AG20443 (cell line): ENCODE data around the gene ITPKB.
"Not testable (repeated sequence)": the region's sequence is repeated elsewhere in the genome, so short reads cannot be mapped to it uniquely, and the experiment has no call there.

Experiments used
- DNase-seq: peaks from one replicate; pipeline ENCODE4 v3.0.0; 2012; ENCODE audit warnings: low spot score, mixed read lengths

Gene ITPKB

DNA sequence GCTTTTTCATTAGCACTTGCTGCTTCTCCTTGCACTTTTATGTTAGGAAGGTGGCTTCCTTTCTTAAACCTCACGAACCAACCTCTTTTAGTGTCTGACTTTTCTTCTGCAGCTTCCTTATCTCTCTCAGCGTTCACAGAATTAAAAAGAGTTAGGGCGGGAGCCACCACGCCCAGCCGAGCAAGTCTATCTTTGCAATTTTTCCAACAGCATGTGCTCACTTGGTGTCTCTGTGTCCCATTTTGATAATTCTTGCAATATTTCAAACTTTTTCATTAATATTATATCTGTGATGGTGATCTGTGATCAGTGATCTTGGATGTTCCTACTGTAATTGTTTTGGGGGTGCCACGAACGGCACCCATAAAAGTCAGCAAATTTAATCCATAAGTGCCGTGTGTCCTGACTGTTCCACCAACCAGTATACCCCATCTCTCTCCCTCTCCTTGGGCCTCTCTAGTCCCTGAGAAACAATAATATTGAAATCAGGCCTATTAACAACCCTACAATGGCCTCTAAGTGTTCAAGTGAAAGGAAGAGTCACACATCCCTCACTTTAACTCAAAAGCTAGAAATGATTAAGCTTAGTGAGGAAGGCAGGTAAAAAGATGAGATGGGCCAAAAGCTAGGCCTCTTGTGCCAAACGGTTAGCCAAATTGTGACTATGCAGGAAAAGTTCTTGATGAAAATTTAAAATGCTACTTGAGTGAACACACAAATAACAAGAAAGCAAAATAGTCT is 15.9 kb upstream of the ITPKB start:
- no peak for DNase-seq

DNA sequence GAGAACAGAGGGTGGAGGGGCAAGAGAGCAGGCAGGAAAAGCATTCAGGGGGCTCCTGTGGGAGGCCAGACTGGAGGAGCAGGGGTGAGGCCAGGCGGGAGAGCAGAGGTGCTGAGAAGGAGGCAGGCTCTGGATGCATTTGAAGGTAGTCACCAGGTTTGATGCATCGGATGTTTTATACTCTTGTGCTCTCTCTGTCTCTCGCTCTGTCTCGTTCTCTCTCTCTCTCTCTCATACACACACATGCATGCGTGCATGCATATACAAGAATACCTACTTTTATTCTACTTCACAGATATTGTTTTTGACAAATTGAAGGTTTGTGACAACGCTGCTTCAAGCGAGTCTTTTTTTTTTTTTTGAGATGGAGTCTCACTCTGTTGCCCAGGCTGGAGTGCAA is 15.0 kb upstream of the ITPKB start:
- no peak for DNase-seq

DNA sequence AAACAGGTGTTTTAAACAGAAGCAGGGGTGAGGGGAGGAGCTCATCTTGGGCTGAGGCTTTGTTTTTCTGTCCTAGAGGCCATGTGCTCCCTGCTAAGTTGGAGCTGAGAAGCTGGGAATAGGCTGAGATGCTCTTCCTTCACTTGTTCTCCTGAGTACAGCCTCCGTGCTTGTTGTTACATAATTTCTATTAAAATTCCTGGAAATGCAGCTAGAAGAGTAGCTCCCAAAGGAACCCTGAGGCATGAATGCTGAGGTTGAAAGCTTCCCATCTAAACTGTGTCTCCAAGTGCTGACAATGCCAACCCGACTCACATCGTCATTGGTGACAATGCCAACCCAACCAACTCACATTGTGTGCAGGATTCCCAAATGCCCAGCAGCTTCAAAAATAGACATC is 12.6 kb upstream of the ITPKB start:
- no peak for DNase-seq

DNA sequence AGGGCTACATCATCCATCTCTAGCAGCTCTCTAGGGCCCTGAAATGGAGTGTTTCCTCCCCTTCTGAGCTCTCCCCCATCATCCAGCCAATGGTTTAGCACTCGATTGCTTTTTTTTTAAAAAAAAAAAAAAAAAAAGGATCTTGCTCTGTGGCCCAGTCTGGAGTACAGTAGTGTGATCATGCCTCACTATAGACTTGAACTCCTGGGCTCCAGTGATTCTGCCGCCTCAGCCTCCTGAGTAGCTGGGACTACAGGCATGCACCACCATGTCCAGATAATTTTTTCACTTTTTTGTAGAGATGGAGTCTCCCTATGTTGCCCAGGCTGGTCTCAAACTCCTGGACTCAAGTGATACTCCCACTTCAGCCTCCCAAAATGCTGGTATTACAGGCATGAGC is 12.1 kb upstream of the ITPKB start:
- no peak for DNase-seq

DNA sequence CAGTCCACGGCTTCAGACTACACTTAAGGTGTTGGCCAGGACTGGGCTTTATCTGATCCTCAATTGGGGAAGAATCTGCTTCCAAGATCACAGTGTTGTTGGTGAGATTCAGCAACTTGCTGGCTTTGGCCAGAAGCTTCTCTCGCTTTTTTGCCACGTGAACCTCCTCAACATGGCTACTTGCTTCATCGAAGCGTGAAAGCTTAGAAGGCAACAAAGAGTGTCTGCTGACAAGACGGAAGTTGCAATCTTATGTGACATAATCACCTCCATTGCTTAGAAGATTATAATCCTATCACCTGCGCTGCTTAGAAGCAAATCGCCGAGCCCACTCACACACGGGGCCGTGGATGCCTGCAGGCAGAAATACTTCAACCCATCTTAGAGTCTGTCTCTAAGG is 10.4 kb upstream of the ITPKB start:
- no peak for DNase-seq

DNA sequence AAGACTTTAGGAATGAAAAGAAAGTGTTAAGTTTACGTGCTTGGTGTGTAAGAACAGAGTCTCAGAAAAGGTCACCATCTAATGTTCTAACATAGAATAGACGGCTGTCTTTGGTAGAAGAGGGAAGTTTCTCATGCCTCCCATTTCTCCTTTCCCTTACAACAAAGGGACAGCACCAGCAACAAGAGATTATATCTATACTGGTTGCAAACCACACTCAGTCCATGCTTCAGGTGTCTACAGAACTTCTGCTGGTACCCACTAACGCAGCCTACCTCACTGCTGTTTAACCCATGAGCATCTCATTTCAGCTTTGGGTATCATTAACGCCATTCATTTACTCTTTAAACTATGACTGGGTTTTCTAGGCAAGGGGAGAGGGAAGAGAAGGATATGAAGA is 9.2 kb upstream of the ITPKB start:
- DNase-seq = no peak

DNA sequence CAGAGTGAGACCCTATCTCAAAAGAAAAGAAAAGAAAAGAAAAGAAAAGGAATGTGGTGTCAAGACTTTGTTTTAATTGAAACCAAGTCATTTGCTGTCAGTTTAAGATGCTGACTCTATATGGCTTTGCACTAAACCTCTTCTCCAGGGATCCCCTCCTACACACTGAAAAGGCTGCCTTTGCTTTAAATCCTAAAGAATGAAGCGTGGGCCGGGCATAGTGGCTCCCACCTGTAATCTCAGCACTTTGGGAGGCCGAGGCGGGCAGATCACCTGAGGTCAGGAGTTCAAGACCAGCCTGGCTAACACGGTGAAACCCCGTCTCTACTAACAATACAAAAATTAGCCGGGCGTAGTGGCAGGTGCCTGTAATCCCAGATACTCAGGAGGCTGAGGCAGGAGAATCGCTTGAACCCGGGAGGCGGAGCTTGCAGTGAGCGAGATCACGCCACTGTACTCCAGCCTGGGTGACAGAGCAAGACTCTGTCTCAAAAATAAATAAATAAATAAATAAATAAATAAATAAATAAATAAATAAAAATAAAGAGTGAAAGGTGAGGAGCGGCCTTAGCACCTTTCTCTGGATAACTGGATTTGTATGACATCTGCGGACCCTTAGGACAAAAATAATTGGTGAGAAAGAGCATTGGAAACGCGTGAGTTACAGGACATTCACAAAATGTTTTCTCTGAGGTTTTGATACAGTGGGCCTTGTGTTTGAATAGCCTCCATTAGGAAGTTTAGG is 8.6 kb upstream of the ITPKB start:
- not testable (repeated sequence) for DNase-seq

DNA sequence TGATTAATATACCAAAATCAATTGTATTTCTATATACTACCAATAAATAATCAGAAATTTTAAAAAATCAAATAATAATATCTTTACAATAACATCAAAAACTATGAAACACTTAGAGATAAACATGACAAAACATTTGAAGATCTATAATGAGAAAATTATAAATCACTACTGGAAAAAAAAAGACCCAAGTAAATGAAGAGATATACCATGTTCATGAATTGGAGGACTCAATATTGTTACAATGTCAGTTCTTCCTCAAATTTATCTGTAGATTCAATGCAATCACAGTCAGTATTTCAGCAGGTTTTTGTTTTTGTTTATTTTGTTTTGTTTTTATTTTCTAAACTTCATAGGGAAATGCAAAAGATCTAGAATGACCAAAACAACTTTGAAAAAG is 4.2 kb upstream of the ITPKB start:
- no peak for DNase-seq

DNA sequence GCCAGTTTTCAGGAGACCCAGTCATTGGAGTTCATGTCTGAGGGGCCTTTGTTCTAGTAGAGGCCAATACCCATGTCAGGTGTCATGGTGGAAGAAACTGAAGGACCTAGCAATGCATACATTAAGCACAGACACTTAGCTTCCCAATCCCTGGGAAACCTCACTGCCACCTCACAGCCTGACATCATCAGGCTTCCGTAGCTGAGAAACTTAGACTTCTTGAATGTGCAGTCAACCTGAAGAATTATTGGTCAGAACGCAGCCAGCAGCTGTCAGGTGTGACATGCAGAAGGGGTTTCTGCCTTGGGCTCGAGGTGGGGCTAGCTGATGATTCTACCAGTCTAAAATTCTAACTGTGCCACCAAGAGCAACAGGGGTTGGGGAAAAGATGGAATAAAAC is 1.9 kb upstream of the ITPKB start:
- DNase-seq = no peak

DNA sequence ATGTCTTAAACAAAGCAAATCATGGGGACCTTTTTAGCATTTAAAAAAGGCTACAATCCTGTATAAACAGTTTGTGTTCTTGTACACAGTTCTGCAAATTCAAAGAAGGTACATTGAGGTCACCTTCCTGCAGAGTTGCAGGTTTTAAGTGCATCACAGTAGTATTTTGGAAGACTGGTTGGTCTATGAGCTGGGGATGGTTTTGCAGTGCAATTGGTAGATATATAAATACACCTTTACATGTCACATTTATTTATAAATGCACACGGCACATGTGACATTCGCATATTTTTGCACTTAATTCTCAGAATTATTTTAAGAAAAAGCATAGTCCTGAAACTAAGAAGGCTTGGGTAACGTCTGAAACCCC is 599 bp upstream of the ITPKB start:
- DNase-seq = no peak

DNA sequence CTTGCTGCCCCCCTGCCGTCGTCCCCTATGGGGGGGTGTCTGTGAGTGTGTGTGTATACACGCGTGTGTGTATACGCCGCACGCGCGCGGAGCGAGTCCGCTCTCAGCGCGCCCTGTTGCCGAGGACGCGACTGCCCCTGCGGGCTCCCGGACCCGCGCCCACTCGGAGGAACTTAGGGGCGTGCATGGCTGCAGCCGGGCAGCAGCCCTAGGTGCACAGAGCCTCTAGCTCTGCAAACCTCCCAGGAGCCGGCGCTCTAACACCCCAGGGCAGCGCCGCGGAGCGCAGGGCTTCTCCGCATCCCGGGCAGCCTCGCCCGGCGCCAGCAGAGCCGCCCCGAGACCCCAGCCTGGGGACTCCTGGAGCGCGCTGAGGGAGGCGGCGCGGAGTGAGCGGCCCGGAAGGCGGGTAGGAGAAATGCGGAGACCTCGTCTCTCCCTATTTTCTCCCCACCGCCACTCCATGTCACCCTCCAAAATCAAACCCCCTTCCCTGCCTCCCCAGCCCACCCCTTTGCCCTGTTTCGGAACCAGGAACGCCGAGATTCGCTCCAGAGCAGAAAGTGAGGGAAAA is 574 bp downstream of the ITPKB start:
- DNase-seq = peak; percentile 51

DNA sequence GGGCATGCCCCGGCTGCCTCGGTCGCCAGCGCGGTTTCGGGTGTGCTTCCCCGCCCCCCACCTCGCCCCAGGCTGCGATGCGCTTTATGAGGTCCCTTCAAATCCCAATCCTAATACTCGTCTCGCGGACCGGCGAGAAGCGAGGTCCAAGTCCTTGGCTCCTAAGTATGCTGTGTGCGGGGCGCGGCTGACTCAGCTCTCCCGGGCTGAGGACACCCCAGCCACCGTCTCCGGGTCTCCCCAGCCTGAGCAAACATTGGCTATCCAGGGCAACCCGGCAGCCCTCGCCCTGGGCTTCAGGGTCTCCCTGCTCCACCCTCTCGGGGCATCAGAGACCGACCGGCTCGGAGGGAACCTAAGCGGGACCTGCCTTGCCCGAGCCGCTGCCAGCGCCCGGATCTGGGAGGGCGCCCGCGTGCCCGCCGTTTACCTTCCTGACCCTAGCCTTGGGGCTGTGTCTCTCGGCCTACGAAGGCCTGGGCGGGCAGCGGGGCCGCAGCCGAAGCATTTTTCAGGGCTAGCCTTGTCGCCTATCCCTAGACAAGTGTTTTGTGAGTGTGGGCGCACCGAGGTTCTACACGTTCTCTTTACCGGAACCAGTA is 1.2 kb downstream of the ITPKB start:
- peak; percentile 49 for DNase-seq

DNA sequence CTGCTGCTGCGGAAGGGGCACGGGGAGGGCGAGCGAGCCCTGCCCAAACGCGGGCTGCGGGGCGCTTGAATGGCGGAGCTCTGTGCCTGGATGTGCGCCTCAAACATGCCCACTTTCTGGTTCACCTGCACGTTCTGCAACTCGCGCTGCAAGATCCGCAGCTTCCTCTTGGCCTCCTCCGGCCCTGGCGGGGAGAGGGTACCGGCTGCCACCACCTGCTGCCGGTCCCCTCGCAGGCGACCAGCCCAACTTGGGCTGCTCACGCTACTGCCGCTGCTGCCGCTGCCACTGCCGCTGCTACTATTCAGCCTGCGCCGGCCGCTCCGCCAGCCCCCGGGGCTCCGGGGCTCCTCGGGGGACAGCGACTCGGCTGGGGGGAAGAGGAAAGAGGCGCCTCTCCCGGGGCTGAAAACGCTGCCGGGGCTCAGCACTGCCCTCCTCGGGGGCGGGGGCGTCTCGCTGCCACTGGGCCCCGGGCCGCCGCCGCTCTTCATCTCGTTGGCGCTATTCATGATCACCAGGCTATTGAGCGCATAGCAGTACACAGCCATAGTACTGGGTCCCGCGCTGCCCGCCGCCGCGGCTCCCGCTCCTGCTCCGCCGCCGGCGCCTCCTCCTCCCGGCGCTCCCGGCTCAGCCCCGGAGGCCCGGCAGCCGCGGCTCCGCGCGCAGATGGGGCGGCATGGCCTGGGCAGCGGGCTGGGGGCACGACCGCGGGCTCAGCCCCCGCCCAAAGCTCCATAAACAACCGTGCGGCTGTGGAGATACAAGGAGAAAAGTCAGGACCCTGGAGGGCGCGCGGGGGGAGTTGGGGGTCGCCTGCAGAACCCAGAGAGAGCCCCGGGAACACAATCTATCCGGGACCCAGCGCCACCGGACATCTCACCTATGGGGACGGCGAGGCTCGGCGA is 1.9 kb downstream of the ITPKB start:
- peak; percentile 65 for DNase-seq

DNA sequence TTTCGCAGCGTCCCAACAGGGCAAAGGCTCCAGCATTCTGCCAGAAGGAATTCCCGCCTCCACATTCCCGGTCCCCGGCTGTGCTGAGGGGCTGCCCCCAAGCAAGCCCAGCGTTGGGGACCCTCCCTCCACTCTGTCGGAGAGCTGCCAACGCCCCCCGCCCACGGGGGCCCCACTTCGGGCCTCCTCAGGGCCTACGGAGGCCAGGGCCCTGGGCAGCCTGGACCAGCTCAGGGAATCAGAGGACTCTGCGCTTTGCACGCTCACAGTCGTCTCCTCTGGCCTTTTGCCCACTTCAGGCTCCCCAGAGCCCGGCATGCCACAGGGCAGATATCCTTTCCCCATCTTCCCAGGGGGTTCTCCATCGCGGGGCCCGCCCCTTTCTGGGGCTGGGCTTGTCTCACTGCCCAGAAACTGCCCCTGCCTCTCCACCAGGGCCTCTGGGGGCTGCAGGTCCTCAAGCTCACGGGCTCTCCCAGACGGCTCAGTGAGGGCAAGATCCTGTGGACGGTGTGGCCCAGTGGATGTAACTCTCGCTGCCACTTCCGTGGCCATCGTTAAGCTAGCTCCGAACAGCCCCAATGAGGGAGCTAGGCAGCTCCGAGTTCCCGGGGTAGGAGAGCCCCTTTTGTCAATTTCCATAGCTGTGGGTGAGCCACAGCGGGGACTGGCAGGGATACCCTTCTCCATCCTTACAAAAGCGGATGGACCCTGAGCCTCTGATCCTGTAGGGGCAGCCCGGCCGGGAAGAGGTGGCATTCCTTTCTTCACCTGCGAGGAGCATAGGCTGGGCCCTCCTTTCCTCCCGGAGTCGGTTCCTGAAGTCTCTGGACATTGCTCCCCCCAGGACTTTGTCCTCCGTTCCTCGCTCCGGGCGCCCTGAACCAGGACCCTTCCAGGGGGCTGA is 2.8 kb downstream of the ITPKB start:
- DNase-seq = no peak

DNA sequence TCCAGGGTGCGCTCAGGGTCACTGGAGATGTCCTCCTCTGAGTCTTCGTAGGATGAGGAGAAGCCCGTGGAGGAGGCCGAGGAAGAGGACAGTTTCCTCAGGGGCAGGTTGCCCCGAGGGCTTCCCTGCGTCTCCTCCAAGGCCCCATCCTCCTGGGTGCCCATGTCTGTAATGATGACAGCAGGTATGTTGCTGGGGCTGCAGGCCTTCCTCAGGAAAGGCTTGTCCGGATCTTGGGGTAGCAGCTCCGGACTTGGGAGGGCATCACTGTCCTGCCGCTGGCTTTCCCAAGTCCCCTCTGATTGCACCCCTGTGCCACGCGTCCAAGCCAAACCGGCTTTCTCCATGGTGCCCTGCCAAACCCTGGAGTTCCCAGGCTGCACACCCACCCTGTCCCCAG is 3.5 kb downstream of the ITPKB start:
- DNase-seq = no peak

DNA sequence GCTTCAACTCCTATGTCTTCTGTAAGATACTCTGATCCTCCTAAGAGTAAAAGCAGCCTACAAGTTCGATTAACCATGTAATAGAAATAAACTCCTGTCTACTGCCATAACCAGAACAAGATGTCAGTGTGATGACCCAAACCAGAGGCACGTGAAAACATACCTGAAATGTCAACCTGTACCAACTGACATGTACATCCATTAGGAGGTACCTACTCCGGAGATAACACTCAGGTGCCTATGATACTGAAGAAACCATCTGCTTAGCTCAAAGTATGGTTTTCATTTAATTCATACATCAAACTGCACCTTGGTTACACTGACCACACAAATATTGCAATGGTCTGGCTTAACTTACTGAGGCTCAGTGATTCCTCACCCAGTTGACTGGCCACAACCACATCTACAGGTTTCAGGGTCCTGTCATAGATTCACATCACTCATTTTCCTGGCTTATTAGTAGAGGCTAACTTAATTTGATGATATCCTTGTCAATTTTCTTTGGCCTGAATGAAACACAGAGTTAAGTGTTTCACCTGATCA is 4.4 kb downstream of the ITPKB start:
- no peak for DNase-seq

DNA sequence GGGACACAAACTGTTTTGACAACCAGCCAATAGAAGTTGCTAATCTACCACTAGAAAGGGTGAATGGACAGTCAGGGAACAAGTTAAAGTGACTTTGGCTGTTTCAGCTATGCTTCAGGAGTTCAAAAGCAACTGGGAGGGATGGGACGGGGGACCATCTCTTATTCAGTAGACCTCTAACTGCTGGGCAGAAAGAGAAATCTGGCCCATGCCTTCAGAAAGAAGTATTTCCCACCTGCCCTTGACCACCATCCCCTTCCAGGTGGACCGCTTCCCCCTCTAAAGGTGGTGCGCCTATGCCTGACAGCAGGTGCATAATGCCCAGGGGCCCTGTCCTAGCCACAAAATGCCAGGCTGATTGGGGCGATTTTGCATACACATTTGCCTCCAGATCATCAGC is 5.2 kb downstream of the ITPKB start:
- DNase-seq = no peak

DNA sequence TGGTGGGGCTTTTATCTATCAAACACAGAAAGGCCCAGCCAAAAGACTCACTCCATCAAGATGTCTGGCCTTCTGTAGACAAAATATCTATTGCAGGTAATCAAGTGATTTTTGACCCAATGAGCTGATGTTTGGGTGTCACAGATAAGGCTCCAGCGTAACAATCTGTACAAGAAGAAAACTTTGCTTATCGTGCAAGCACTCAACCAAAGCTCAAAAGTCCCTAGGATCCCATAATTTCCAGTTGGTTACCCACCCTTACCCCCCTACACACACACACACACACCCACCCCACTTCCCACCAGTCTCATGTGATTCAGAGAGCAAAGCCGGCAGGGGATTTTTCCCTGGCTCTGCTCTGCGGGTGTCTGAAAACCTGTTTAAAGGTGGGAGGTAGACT is 5.8 kb downstream of the ITPKB start:
- DNase-seq = no peak

DNA sequence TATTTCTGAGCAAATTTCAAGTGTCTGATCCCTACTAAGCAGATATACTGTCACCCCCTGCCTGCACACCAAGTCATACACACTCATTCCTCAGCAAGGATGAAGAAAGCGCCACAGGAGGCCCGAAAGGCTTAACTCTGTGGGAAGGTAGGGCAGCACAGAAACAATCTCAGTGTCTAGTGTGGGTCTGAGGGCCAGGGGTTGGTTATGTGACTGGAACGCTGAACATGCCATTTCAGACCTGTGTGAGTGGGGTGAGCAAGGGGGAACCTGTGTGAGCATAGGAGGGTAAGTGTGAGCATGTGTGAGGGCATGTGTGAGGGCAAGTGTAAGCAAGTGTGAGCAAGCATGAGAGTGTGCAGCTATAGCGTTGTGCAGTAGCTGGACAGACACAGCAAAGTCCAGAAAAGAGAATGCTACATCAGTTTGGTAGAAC is 6.2 kb downstream of the ITPKB start:
- no peak for DNase-seq

DNA sequence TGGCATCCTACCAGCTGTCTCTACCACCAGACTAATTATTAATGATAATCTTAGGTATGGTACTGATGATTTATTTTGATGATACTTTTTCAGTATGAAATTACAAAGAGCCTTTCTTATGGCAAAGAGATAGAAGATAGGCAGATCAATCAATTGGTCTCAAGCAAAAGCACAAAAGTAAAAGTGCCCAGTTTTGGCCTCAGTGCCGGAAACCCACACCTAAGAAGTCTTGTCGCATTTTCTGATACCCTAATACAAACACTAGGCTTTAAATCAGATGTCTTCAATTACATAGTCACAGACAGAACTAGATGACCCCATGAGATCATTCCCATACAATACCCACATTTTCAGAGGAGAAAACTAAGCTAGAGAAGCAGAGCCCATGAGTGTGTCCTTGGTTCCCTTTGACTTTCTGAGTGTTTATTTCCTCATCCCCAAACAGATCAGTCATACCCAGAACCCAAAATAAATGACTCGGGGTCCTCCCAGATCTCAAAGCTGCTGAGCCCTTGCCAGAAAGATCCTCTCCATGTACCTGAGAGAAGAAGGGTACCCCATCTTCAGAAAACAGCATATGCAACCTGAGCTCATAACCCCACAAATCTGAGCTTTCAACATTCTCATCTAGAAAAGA is 7.7 kb downstream of the ITPKB start:
- no peak for DNase-seq
